PFSK-1 (cell line): ENCODE data around the gene SUSD4.

Source experiments
- FOXP2 ChIP-seq: optimal IDR thresholded peaks from 2 replicates; pipeline ENCODE3; 2011; ENCODE audit warnings: borderline replicate concordance, control low read depth, inconsistent platforms; ENCODE audit not compliant: insufficient read depth; ENCODE audit errors: extremely low read length, extremely low read depth
- POLR2AphosphoS5 ChIP-seq: IDR thresholded peaks from 2 replicates; pipeline ENCODE4 v1.6.1; 2012; ENCODE audit warnings: low read depth, mild to moderate bottlenecking, control low read depth, low read length, moderate library complexity
- REST ChIP-seq, 2 experiments: IDR thresholded peaks; 2 replicates each; pipeline versions ENCODE4 v1.6.1 to v1.8.0; 2011 to 2012; ENCODE audit warnings: low read depth in 2 of 2, low read length in 2 of 2, control low read depth in 1 of 2, inconsistent platforms in 1 of 2, mild to moderate bottlenecking in 1 of 2, moderate library complexity in 1 of 2; ENCODE audit not compliant: insufficient read depth in 1 of 2
- SIN3A ChIP-seq: IDR thresholded peaks from 2 replicates; pipeline ENCODE4 v1.6.1; 2012; ENCODE audit warnings: mild to moderate bottlenecking, low read length, moderate library complexity, borderline replicate concordance; ENCODE audit not compliant: insufficient read depth
- TAF1 ChIP-seq: IDR thresholded peaks from 2 replicates; pipeline ENCODE4 v1.6.1; 2012; ENCODE audit warnings: low read length, control low read depth, borderline replicate concordance; ENCODE audit not compliant: insufficient read depth

Gene SUSD4

GRCh38 chr1:223289621-223290020, 74.4 kb downstream of the SUSD4 start:
- TF ChIP-seq POLR2AphosphoS5, result no peak
- no peak for TF ChIP-seq TAF1
- TF ChIP-seq REST (IDR thresholded peaks at IDR 0.05; ENCODE audit: insufficient read depth in 1 of 2, low read depth in 2 of 2, low read length in 2 of 2), result no peak

GRCh38 chr1:223288826-223289225, 75.2 kb downstream of the SUSD4 start:
- no peak for TF ChIP-seq SIN3A

DNA sequence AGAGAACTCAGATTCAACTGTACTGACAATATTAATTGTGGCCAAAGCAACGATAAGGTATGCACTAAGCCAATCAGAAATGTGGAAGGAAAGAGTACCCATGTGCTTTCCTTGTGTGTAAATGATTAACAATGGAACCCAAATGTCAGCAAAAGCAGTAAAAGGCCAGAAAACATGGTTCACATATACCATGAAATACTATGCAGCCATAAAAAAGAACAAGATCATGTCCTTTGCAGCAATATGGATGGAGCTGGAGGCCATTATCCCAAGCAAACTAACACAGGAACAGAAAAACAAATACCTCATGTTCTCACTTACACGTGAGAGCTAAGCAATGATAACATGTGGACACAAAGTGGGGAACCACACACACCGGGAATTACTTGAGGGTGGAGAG, 78.5 kb downstream of the SUSD4 start:
- no peak for TF ChIP-seq SIN3A
- TF ChIP-seq REST (IDR thresholded peaks at IDR 0.05; ENCODE audit: insufficient read depth in 1 of 2, low read depth in 2 of 2, low read length in 2 of 2), result no peak
- no peak for TF ChIP-seq POLR2AphosphoS5

- TF ChIP-seq SIN3A (no peak), POLR2AphosphoS5 (no peak), TAF1 (no peak)
Measured at GRCh38 chr1:223276029-223276428, 87.9 kb downstream of the SUSD4 start.

DNA sequence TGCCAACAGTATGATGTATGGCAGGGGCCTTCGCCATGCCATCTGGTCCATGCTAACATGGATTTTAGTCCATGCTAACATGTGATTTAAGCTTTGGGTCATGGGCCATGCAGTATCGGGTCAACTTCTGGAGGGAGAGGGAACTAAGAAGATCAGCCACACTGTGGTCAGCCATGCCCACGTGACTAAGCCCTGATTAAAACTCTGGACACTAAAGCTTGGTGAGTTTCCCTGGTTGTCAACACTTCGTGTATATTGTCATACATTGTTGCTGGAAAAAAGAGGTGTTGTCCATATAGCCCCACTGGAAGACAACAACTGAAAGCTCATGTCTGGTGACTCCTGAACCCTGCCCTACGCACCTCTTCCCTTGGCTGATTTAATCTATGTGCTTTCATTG, 90.5 kb downstream of the SUSD4 start:
- TF ChIP-seq FOXP2 (no peak), SIN3A (no peak), REST (IDR thresholded peaks at IDR 0.05; ENCODE audit: insufficient read depth in 1 of 2, low read depth in 2 of 2, low read length in 2 of 2) (no peak), TAF1 (no peak), POLR2AphosphoS5 (no peak)

DNA sequence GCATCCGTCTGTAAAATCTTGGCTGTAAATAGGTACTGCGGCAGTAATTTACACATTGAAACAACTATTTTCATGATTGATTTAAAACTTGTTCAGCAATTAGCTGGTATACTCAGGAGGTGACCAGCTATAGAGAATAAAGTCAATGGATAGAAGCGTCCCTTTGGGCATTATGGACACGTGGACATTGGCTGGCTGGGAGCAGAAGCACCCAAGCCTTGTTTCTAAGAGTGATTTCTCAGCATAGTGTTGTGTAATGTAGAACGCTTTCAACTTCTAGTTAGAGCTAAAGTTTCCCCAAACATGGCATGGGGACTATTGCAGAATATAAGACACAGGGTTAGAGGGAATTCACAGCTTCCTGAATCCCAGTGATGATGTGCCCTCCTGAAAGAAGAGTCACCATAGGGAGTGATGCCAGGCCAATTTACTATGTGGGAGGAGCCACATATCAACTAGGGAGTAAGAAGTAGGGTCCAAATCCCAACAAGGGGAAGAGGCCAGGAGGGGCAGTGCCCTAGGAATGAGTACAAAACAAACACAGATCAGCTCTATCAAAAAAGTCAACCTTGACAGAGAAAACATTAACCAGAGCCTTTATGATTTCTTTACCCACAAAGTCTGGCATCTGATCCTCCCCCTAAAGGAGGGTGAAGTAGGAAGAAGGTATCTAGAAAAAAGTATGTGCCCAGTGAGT, 92.7 kb downstream of the SUSD4 start:
- TF ChIP-seq TAF1 (no peak), SIN3A (no peak), FOXP2 (no peak), REST (IDR thresholded peaks at IDR 0.05; ENCODE audit: insufficient read depth in 1 of 2, low read depth in 2 of 2, low read length in 2 of 2) (no peak), POLR2AphosphoS5 (no peak)
